Gastroesophageal sphincter (tissue), 3 donors: ENCODE data around the gene SYT11.

Experiments
- CTCF ChIP-seq, 4 experiments: fragments of 200-600 bp in 2 of 4; fragments of 450-650 bp in 2 of 4; sonication (generic) in 1 of 4; IDR thresholded peaks; one replicate each; pipeline ENCODE4 v1.5.1; 2017 to 2019; ENCODE audit warnings: antibody characterized with exemption in 4 of 4, mild to moderate bottlenecking in 2 of 4, moderate library complexity in 2 of 4
- POLR2A ChIP-seq, 2 donors: fragments of 450-650 bp; IDR thresholded peaks; one replicate each; pipeline ENCODE4 v1.6.1; 2017; ENCODE audit warnings: antibody characterized with exemption in 2 of 2, mild to moderate bottlenecking in 2 of 2, moderate library complexity in 1 of 2

GRCh38 chr1:155884031-155884960, 24.9 kb downstream of the SYT11 start:
- TF ChIP-seq POLR2A (IDR thresholded peaks at IDR 0.05) (no peak), CTCF (IDR thresholded peaks at IDR 0.05) (no peak)
